CD14-positive monocyte (primary cell): ENCODE data around the gene CIRBP. TPM values are rescaled to one million over a fixed set of nuclear protein-coding genes. Genes with fewer than 3 reads are reported as not detected.

ENCODE experiments used
- DNase-seq, 3 donors: peaks; one replicate each; pipeline ENCODE4 v3.0.0-alpha.2; 2011 to 2022
- H2AFZ ChIP-seq: 2 replicates; pipeline ENCODE4 v1.6.0; 2012; ENCODE audit warnings: mild to moderate bottlenecking, low read depth, low read length, inconsistent platforms; ENCODE audit not compliant: insufficient read depth, poor library complexity, severe bottlenecking
- H3K27ac ChIP-seq, 2 donors: 1 replicate in 1 of 2; 2 replicates in 1 of 2; pipeline ENCODE4 v1.5.1; 2012 to 2013; ENCODE audit warnings: low read length in 2 of 2, control low read depth in 1 of 2, inconsistent platforms in 1 of 2, low read depth in 1 of 2, mild to moderate bottlenecking in 1 of 2
- H3K27me3 ChIP-seq, 2 donors: one replicate each; pipeline versions ENCODE4 v1.6.0 to v1.6.1; 2011 to 2013; ENCODE audit warnings: low read length in 2 of 2; ENCODE audit not compliant: control insufficient read depth in 2 of 2, insufficient read depth in 2 of 2
- H3K36me3 ChIP-seq, 2 donors: replicated peaks in 1 of 2; 1 replicate in 1 of 2; 2 replicates in 1 of 2; pipeline versions ENCODE4 v1.5.1 to v1.6.1; 2012 to 2013; ENCODE audit warnings: low read length in 2 of 2, control low read depth in 1 of 2, inconsistent platforms in 1 of 2, mild to moderate bottlenecking in 1 of 2; ENCODE audit not compliant: insufficient read depth in 2 of 2, control insufficient read depth in 1 of 2
- H3K4me1 ChIP-seq, 2 donors: 1 replicate in 1 of 2; 2 replicates in 1 of 2; pipeline versions ENCODE4 v1.5.1 to v1.6.1; 2012 to 2013; ENCODE audit warnings: low read length in 2 of 2, control low read depth in 1 of 2, inconsistent platforms in 1 of 2, mild to moderate bottlenecking in 1 of 2, moderate library complexity in 1 of 2; ENCODE audit not compliant: insufficient read depth in 2 of 2, control insufficient read depth in 1 of 2
- H3K4me2 ChIP-seq: replicated peaks from 2 replicates; pipeline ENCODE3; 2012; ENCODE audit warnings: low read length, moderate library complexity, mild to moderate bottlenecking; ENCODE audit not compliant: poor library complexity, severe bottlenecking; ENCODE audit errors: extremely low read depth
- H3K4me3 ChIP-seq, 3 experiments: fragments of 200-600 bp in 1 of 3; sonication (generic) in 1 of 3; replicated peaks in 1 of 3; 1 replicate in 2 of 3; 2 replicates in 1 of 3; pipeline ENCODE4 v1.5.1; 2011 to 2013; ENCODE audit warnings: low read length in 3 of 3, mild to moderate bottlenecking in 3 of 3, control low read depth in 2 of 3, low read depth in 2 of 3, inconsistent platforms in 1 of 3, moderate library complexity in 1 of 3
- H3K79me2 ChIP-seq: 2 replicates; pipeline ENCODE4 v1.6.0; 2012; ENCODE audit warnings: mild to moderate bottlenecking, control low read depth, inconsistent platforms, low read length, moderate library complexity; ENCODE audit not compliant: insufficient read depth
- H3K9ac ChIP-seq: 2 replicates; pipeline ENCODE4 v1.6.0; 2017; ENCODE audit warnings: low read length, mild to moderate bottlenecking; ENCODE audit not compliant: insufficient read depth, poor library complexity, severe bottlenecking
- H3K9me3 ChIP-seq, 2 donors: replicated peaks in 1 of 2; 1 replicate in 1 of 2; 2 replicates in 1 of 2; pipeline versions ENCODE4 v1.5.1 to v1.6.1; 2012 to 2013; ENCODE audit warnings: low read length in 2 of 2, control low read depth in 1 of 2; ENCODE audit not compliant: control insufficient read depth in 1 of 2, insufficient read depth in 1 of 2
- H4K20me1 ChIP-seq: 2 replicates; pipeline ENCODE4 v1.6.0; 2012; ENCODE audit warnings: mild to moderate bottlenecking, low read length, control low read depth, moderate library complexity; ENCODE audit not compliant: insufficient read depth
- H3K27ac Mint-ChIP-seq, 7 donors: one replicate each; pipeline ENCODE4 v1.8.0; 2020; ENCODE audit warnings: mild to moderate bottlenecking in 7 of 7, mixed read lengths in 7 of 7, moderate library complexity in 6 of 7, inconsistent platforms in 2 of 7
- H3K27me3 Mint-ChIP-seq, 3 donors: one replicate each; pipeline ENCODE4 v1.8.0; 2021 to 2022; ENCODE audit warnings: low read depth in 3 of 3, mild to moderate bottlenecking in 3 of 3, mixed read lengths in 3 of 3, moderate library complexity in 3 of 3, inconsistent platforms in 1 of 3
- H3K36me3 Mint-ChIP-seq, 2 donors: one replicate each; pipeline ENCODE4 v1.8.0; 2020; ENCODE audit warnings: mixed read lengths in 2 of 2, inconsistent platforms in 1 of 2, mild to moderate bottlenecking in 1 of 2
- H3K4me1 Mint-ChIP-seq: one replicate; pipeline ENCODE4 v1.8.0; 2020; ENCODE audit warnings: mild to moderate bottlenecking, mixed read lengths
- H3K4me3 Mint-ChIP-seq, 2 donors: one replicate each; pipeline ENCODE4 v1.8.0; 2020; ENCODE audit warnings: mild to moderate bottlenecking in 2 of 2, mixed read lengths in 2 of 2, moderate library complexity in 1 of 2
- H3K9me3 Mint-ChIP-seq, 7 donors: one replicate each; pipeline ENCODE4 v1.8.0; 2020 to 2022; ENCODE audit warnings: mixed read lengths in 7 of 7, mild to moderate bottlenecking in 6 of 7, moderate library complexity in 6 of 7, inconsistent platforms in 2 of 7
- WGBS: methylation state at CpG from one replicate; pipeline ENCODE4 v1.1.5; 2013; ENCODE audit warnings: missing lambda C conversion rate; ENCODE audit not compliant: insufficient coverage; 5-methylcytosine and 5-hydroxymethylcytosine counted together
- intact Hi-C, 2 donors: fragments of 100-400 bp; cut with micrococcal nuclease; formaldehyde crosslinking; loops; one replicate each; pipeline versions ENCODE4 v1.15.0 to v1.15.1; 2023
- polyA plus RNA-seq, 3 donors: library from polyadenylated mRNA; depleted of rRNA in 1 of 3; unstranded in 2 of 3; stranded (reverse) in 1 of 3; fragments of 300-500 nt in 2 of 3; fragments of >200 nt in 1 of 3; fragmentation: Illumina TruSeq in 2 of 3; gene quantifications; 1 replicate in 2 of 3; 2 replicates in 1 of 3; pipeline ENCODE4 v1.2.3, GENCODE V29; 2012 to 2021
- TF ChIP-seq, protein P1 (sequence below): fragments of 200-600 bp; IDR thresholded peaks from one replicate; pipeline ENCODE4 v1.8.0; 2022; ENCODE audit warnings: antibody characterized with exemption, mild to moderate bottlenecking

Gene CIRBP
- polyA plus RNA-seq, 3 donors, result 39.6 to 600 (median 51.1) TPM

- Mint-ChIP-seq H3K4me3 (no peak overlapping the region), H3K27ac (no peak overlapping the region), H3K36me3 (peaks cover 20 to 21% of the 10 kb centered on the region in 2 donors), H3K27me3 (peaks cover 36 to 52% (median 40%) of the 10 kb centered on the region in 3 donors), H3K9me3 (peaks cover 0 to 15% (median 5%) of the 10 kb centered on the region in 7 donors), H3K4me1 (peaks cover 9% of the 10 kb centered on the region)
- Histone ChIP-seq H4K20me1 (peaks cover 14% of the 10 kb centered on the region), H3K4me1 (no peaks in the 10 kb centered on the region), H3K27me3 (peaks cover 14 to 46% of the 10 kb centered on the region in 2 donors), H3K4me3 (no peak overlapping the region), H3K4me2 (no peak overlapping the region), H3K27ac (no peak overlapping the region), H3K79me2 (no peaks in the 10 kb centered on the region), H3K9me3 (peaks cover 0 to 10% of the 10 kb centered on the region in 2 donors), H3K36me3 (peaks cover 10 to 12% of the 10 kb centered on the region in 2 donors), H2AFZ (no peak overlapping the region), H3K9ac (no peak overlapping the region)
- WGBS, result 75% methylated on average over 20 of the region's 29 CpGs
- intact Hi-C loops, result no loop called here
- TF ChIP-seq, protein P1, sequence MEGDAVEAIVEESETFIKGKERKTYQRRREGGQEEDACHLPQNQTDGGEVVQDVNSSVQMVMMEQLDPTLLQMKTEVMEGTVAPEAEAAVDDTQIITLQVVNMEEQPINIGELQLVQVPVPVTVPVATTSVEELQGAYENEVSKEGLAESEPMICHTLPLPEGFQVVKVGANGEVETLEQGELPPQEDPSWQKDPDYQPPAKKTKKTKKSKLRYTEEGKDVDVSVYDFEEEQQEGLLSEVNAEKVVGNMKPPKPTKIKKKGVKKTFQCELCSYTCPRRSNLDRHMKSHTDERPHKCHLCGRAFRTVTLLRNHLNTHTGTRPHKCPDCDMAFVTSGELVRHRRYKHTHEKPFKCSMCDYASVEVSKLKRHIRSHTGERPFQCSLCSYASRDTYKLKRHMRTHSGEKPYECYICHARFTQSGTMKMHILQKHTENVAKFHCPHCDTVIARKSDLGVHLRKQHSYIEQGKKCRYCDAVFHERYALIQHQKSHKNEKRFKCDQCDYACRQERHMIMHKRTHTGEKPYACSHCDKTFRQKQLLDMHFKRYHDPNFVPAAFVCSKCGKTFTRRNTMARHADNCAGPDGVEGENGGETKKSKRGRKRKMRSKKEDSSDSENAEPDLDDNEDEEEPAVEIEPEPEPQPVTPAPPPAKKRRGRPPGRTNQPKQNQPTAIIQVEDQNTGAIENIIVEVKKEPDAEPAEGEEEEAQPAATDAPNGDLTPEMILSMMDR, result no peak
- no peak for DNase-seq
These were observed 14.2 kb downstream of the CIRBP start for GRCh38 chr19:1283207-1283916.

DNA sequence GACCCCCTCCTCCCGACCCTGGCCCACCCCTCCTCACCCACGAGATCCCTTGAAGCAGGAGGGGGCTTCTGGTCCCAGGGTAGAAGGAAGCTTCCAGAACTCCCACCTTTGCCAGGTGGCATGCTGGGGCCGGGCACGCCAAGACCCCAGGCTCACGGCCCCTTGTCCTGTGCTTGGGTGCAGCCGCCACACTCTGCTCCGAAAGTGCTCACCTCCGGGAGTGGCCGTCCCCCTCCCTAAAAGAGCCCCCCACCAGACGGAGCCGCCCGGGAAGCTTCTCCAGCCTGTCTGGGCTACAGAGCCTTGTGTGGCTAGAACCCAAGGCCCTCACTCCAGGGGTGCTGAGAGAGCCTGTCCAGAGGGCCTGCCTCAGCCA lies 14.8 kb downstream of the CIRBP start:
- Histone ChIP-seq H3K27ac (no peak overlapping the region), H3K4me1 (no peaks in the 10 kb centered on the region), H3K4me2 (no peak overlapping the region), H3K36me3 (peaks cover 6 to 9% of the 10 kb centered on the region in 2 donors), H3K27me3 (peaks cover 14 to 50% of the 10 kb centered on the region in 2 donors), H2AFZ (no peak overlapping the region), H3K4me3 (no peak overlapping the region), H3K79me2 (no peaks in the 10 kb centered on the region), H3K9me3 (peaks cover 0 to 10% of the 10 kb centered on the region in 2 donors), H3K9ac (no peak overlapping the region), H4K20me1 (peaks cover 14% of the 10 kb centered on the region)
- Mint-ChIP-seq H3K4me1 (peaks cover 9% of the 10 kb centered on the region), H3K4me3 (peak overlapping the region in 1 of 2 donors; percentile 83), H3K36me3 (peaks cover 16 to 18% of the 10 kb centered on the region in 2 donors), H3K27ac (no peak overlapping the region), H3K9me3 (peaks cover 0 to 15% (median 5%) of the 10 kb centered on the region in 7 donors), H3K27me3 (peaks cover 36 to 57% (median 40%) of the 10 kb centered on the region in 3 donors)
- no peak for DNase-seq
- WGBS, result 97% methylated on average over 6 of the region's 12 CpGs
- TF ChIP-seq, protein P1, result no peak
- intact Hi-C loops, result no loop called here
